Measurements from ENCODE around the gene FAM221B. TPM values are rescaled to one million over a fixed set of nuclear protein-coding genes. Genes with fewer than 3 reads are reported as not detected.

FAM221B gene
- total RNA-seq, 6 donors from 2014 or later = 0.10 to 0.15 TPM; not detected in 4

- peaks cover 10 to 16% (median 10%) of the 10 kb centered on the region in 4 donors for H3K4me1 ChIP-seq
Observed at GRCh38 chr9:35797311-35798109, 31.0 kb downstream of the FAM221B start.

GRCh38 chr9:35795695-35796094 lies 32.8 kb downstream of the FAM221B start:
- H3K9me3 ChIP-seq = no peaks in the 10 kb centered on the region
- no peaks in the 10 kb centered on the region for H3K27me3 ChIP-seq
- H3K36me3 ChIP-seq = peaks cover 0 to 8% (median 0%) of the 10 kb centered on the region in 4 donors
- no peak for ATAC-seq (ENCODE audit: low FRiP score in 2 of 2)
- TF ChIP-seq POLR2A (IDR thresholded peaks at IDR 0.05) (no peak), CTCF (IDR thresholded peaks at IDR 0.05) (no peak), POLR2AphosphoS5 (IDR thresholded peaks at IDR 0.05) (no peak), EP300 (IDR thresholded peaks at IDR 0.05) (no peak)
- no peak overlapping the region for H3K27ac ChIP-seq
- no peak overlapping the region for H3K4me3 ChIP-seq
- DNase-seq = no peak
- peaks cover 19 to 28% (median 23%) of the 10 kb centered on the region in 4 donors for H3K4me1 ChIP-seq

More at GRCh38 chr9:35797311-35798109, 31.0 kb downstream of the FAM221B start:
- TF ChIP-seq EP300 (IDR thresholded peaks at IDR 0.05) = no peak
- no peak for TF ChIP-seq CTCF (IDR thresholded peaks at IDR 0.05)
- TF ChIP-seq POLR2A (IDR thresholded peaks at IDR 0.05) = no peak
- no peak for TF ChIP-seq POLR2AphosphoS5 (IDR thresholded peaks at IDR 0.05)
- ATAC-seq (ENCODE audit: low FRiP score in 2 of 2) (no peak), DNase-seq (no peak)
- Histone ChIP-seq H3K9me3 (no peaks in the 10 kb centered on the region), H3K27me3 (no peaks in the 10 kb centered on the region), H3K36me3 (peaks cover 0 to 25% (median 12%) of the 10 kb centered on the region in 4 donors), H3K4me3 (no peak overlapping the region), H3K27ac (no peak overlapping the region)
- 87 to 90% methylated on average over 6 of the region's 6 CpGs for WGBS, 2 donors

- Histone ChIP-seq H3K27me3 (no peaks in the 10 kb centered on the region), H3K27ac (peak overlapping the region in 3 of 4 donors; percentile 26 to 87 (median 50)), H3K4me3 (peak overlapping the region in 1 of 4 donors; percentile 3), H3K9me3 (no peaks in the 10 kb centered on the region), H3K36me3 (no peaks in the 10 kb centered on the region), H3K4me1 (peaks cover 23 to 32% (median 28%) of the 10 kb centered on the region in 4 donors)
- DNase-seq (no peak), ATAC-seq (ENCODE audit: low FRiP score in 2 of 2) (no peak)
- WGBS, 2 donors = 63 to 66% methylated on average over 1 to 2 of the region's 2 CpGs
- TF ChIP-seq EP300 (IDR thresholded peaks at IDR 0.05) = no peak
Observed at GRCh38 chr9:35793461-35793860, 35.1 kb downstream of the FAM221B start.

- 90 to 96% methylated on average over 14 of the region's 14 CpGs for WGBS, 2 donors
- Histone ChIP-seq H3K27me3 (no peaks in the 10 kb centered on the region), H3K9me3 (no peaks in the 10 kb centered on the region), H3K4me3 (peak overlapping the region in 1 of 4 donors; percentile 3), H3K27ac (peak overlapping the region in 3 of 4 donors; percentile 26 to 87 (median 50)), H3K4me1 (peaks cover 23 to 32% (median 28%) of the 10 kb centered on the region in 4 donors), H3K36me3 (no peaks in the 10 kb centered on the region)
- DNase-seq (peak in 1 of 2 donors; percentile 73), ATAC-seq (ENCODE audit: low FRiP score in 2 of 2) (no peak)
- TF ChIP-seq POLR2A (IDR thresholded peaks at IDR 0.05) = no peak
- TF ChIP-seq POLR2AphosphoS5 (IDR thresholded peaks at IDR 0.05) = no peak
- TF ChIP-seq EP300 (IDR thresholded peaks at IDR 0.05) = no peak
- TF ChIP-seq CTCF (IDR thresholded peaks at IDR 0.05) = no peak
Observed at GRCh38 chr9:35792826-35793225, 35.7 kb downstream of the FAM221B start.

GRCh38 chr9:35792024-35792813 lies 36.3 kb downstream of the FAM221B start:
- no peaks in the 10 kb centered on the region for H3K27me3 ChIP-seq
- H3K36me3 ChIP-seq = no peaks in the 10 kb centered on the region
- H3K4me1 ChIP-seq = peaks cover 23 to 32% (median 28%) of the 10 kb centered on the region in 4 donors
- TF ChIP-seq EP300 (IDR thresholded peaks at IDR 0.05) (no peak), CTCF (IDR thresholded peaks at IDR 0.05) (no peak)
- peak overlapping the region; percentile 59 to 88 (median 82) for H3K27ac ChIP-seq
- 82 to 88% methylated on average over 19 to 34 of the region's 34 CpGs for WGBS, 2 donors
- DNase-seq (peak in 1 of 2 donors; percentile 82), ATAC-seq (ENCODE audit: low FRiP score in 2 of 2) (no peak)
- no peaks in the 10 kb centered on the region for H3K9me3 ChIP-seq
- H3K4me3 ChIP-seq = peak overlapping the region in 3 of 4 donors; percentile 44 to 57 (median 49)

Data from upper lobe of left lung (tissue), 6 donors.